Measurements from ENCODE around the gene UQCR11.

Gene UQCR11

GRCh38 chr19:1616875-1617274, 11.6 kb upstream of the UQCR11 start:
- DNase-seq (ENCODE audit: low read depth in 2 of 2) = no peak

- DNase-seq (ENCODE audit: low read depth in 2 of 2) = no peak
Observed at GRCh38 chr19:1616396-1616795, 11.1 kb upstream of the UQCR11 start.

GRCh38 chr19:1615156-1615765, 10.0 kb upstream of the UQCR11 start:
- DNase-seq (ENCODE audit: low read depth in 2 of 2) = no peak

- no peak for DNase-seq (ENCODE audit: low read depth in 2 of 2)
Observed at GRCh38 chr19:1613808-1614570, 8.7 kb upstream of the UQCR11 start.

- DNase-seq (ENCODE audit: low read depth in 2 of 2) = no peak
Observed at GRCh38 chr19:1613146-1613545, 7.9 kb upstream of the UQCR11 start.

GRCh38 chr19:1612114-1613086, 7.1 kb upstream of the UQCR11 start:
- DNase-seq (ENCODE audit: low read depth in 2 of 2) = no peak

GRCh38 chr19:1611353-1611752, 6.1 kb upstream of the UQCR11 start:
- no peak for DNase-seq (ENCODE audit: low read depth in 2 of 2)

- DNase-seq (ENCODE audit: low read depth in 2 of 2) = no peak
Observed at GRCh38 chr19:1610579-1610978, 5.3 kb upstream of the UQCR11 start.

- no peak for DNase-seq (ENCODE audit: low read depth in 2 of 2)
Observed at GRCh38 chr19:1609680-1610474, 4.6 kb upstream of the UQCR11 start.

- no peak for DNase-seq (ENCODE audit: low read depth in 2 of 2)
Observed at GRCh38 chr19:1609103-1609396, 3.8 kb upstream of the UQCR11 start.

- DNase-seq (ENCODE audit: low read depth in 2 of 2) = no peak
Observed at GRCh38 chr19:1608359-1609102, 3.3 kb upstream of the UQCR11 start.

- DNase-seq (ENCODE audit: low read depth in 2 of 2) = no peak
Observed at GRCh38 chr19:1606138-1606651, 933 bp upstream of the UQCR11 start.

- DNase-seq (ENCODE audit: low read depth in 2 of 2) = no peak
Observed at GRCh38 chr19:1602091-1602707, 3.1 kb downstream of the UQCR11 start.

GRCh38 chr19:1601613-1602064, 3.6 kb downstream of the UQCR11 start:
- DNase-seq (ENCODE audit: low read depth in 2 of 2) = no peak

- DNase-seq (ENCODE audit: low read depth in 2 of 2) = no peak
Observed at GRCh38 chr19:1599460-1599846, 5.8 kb downstream of the UQCR11 start.

GRCh38 chr19:1598777-1599459, 6.3 kb downstream of the UQCR11 start:
- DNase-seq (ENCODE audit: low read depth in 2 of 2) = no peak

- no peak for DNase-seq (ENCODE audit: low read depth in 2 of 2)
Observed at GRCh38 chr19:1593501-1593772, 11.8 kb downstream of the UQCR11 start.

GRCh38 chr19:1592755-1593500, 12.3 kb downstream of the UQCR11 start, which contains the start of gene MBD3:
Gene MBD3, minus strand, starts transcription at chr19:1592865. Its CDS starts 234 bp downstream, at chr19:1592631.
- DNase-seq (ENCODE audit: low read depth in 2 of 2) = peak; percentile 70 to 73

All from fibroblast of skin of left biceps (primary cell).